GM19324 (cell line): Measurements from ENCODE around the gene HAPLN2.

Experiments used
- ATAC-seq: cut with Tn5 transposase; IDR thresholded peaks from one replicate; pipeline ENCODE4 v1.9.1; 2021; ENCODE audit warnings: mild to moderate bottlenecking, moderate library complexity; ENCODE audit not compliant: unreplicated experiment, low FRiP score

The HAPLN2 gene

DNA sequence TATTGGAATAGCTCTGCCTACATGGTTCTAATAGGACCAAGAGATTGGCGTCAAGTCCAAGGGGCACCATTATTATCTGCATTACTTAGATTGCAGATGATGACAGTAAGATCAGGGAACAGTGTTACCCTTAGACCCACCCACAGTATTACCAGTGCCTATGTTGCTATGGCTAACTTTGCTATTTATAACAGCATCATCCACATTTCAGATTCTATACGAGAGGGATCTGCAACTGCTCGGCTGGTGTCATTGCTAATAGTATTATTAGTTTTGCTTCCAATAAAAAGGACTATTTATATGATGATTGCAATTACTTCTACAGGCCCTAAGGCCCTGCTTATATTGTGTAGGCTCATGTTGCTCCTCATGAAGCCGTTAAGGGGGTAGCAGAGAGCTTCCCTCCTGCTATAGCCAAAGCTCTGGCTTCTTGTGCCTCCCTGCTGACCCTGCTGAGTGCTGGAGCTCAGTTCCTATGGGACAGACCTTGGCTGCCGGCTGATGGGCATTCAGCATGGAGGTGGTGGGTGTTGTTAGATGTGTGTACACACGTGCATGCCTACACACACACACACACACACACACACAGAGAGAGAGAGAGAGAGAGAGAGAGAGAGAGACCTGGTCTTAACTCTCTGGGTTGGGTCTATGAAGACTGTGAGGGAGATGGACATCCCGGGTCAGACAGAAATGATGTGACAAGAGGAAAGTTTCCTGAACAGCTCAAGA lies 24.0 kb downstream of the HAPLN2 start:
- no peak for ATAC-seq

DNA sequence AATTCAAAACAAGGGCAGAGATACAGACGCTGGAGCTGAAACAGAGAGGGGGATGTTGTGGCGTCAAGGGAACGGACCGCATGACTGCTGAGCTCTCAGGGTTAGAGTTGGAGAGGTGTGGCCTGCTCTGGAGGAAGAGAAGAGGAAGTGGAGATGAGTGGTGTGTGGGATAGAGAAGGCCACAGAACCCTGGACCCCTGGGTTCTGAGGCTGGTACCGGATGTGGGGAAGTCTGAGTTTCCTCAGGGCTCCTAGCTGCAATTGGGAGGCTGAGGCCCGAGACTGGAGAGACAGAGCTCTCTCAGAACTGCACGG lies 24.5 kb downstream of the HAPLN2 start:
- no peak for ATAC-seq

DNA sequence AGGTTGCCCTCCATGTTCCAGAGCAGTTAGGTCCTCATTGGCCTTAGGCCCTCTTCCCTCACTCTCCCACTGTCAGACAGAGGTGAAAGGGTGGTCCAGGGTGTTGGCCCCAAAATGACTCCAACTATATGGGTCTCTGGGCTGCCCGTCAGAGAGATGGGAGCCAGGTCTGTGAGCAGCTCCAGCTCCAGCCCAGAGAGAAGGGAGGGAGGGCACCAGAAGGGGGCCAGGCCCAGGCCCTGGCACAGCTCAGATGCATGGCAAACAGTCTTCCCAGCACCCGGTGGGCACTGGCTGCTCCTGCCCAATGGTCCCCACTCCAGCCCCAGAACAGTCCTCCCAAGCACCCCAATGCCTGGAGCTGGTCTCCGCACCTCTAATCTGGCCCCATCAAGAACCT lies 24.9 kb downstream of the HAPLN2 start:
- ATAC-seq: no peak

DNA sequence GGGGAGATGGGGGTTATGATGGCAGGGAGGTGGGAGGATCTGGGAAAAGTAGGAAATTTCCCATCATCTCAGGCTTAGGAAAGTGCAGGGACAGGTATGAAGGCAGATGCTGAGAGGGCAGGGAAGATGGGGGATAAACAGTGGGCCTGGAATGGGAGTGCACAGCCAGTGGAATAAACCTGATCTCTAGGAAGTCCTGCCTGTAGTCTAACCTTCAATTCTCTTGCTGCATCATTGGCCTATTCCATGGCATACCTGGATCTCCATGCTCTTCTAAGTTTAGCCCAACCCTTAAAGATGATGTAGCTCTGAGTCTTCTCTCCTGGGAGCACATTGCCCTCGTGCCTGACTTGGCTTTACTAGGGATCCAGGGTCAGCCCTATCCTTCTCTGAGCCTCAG lies 25.4 kb downstream of the HAPLN2 start:
- ATAC-seq: no peak

DNA sequence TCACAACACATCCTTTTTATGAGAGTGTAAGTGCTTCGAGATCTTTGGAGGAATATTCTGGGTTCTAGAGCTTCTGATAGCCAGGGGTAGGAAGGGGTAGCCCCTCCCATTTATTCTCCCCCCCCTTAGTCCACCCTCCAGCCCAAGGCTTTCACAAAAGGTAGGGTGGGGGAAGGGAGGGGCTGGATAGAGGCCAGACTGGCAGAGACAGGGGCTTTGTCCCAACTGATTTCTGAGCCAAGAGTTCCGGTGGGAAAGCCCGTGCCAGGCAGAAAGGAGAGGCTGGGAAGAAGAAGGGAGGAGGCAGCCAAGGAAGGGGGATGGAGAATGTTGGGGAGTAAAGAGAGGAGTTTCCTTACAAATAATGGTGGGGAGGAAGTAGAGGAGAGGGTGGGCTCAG lies 25.8 kb downstream of the HAPLN2 start:
- no peak for ATAC-seq

DNA sequence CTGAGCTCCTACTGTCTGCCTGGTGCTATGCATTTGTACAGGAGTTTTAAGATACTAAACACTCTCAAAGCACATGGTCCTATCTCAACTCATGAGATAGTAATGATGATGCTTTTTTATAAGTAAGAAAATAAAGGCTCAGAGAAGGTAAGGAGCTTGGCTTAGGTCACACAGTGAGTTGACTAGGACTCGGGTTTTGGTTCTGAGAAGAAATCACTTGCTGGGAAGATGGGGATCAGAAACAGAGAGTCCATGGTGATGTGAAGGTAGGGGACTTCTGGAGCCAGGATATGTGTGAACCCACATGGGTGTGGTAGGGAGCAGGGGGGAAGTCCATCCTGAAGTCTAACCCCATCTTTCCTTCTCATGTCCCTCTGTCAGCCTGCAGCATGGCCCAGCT lies 26.5 kb downstream of the HAPLN2 start:
- ATAC-seq: no peak

DNA sequence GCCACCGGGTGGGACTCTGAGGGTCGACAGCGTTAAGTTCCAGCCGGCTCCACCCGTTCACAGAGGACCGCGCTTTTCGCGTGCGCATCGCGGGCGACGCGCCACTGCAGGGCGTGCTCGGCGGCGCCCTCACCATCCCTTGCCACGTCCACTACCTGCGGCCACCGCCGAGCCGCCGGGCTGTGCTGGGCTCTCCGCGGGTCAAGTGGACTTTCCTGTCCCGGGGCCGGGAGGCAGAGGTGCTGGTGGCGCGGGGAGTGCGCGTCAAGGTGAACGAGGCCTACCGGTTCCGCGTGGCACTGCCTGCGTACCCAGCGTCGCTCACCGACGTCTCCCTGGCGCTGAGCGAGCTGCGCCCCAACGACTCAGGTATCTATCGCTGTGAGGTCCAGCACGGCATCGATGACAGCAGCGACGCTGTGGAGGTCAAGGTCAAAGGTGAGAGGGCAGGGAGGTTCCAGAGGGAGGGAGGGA lies 27.6 kb downstream of the HAPLN2 start:
- ATAC-seq: no peak

DNA sequence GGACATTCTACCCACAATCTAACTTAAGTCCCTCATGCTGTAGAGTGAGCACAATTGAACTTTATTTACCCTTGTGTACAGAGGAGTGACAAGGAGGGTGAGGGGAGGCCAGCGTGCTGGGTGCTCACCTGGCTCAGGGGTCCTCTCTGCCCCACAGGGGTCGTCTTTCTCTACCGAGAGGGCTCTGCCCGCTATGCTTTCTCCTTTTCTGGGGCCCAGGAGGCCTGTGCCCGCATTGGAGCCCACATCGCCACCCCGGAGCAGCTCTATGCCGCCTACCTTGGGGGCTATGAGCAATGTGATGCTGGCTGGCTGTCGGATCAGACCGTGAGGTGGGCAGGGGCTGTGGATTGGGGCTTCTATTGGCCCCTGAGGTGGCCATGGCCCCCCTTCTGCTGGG lies 28.1 kb downstream of the HAPLN2 start:
- no peak for ATAC-seq

DNA sequence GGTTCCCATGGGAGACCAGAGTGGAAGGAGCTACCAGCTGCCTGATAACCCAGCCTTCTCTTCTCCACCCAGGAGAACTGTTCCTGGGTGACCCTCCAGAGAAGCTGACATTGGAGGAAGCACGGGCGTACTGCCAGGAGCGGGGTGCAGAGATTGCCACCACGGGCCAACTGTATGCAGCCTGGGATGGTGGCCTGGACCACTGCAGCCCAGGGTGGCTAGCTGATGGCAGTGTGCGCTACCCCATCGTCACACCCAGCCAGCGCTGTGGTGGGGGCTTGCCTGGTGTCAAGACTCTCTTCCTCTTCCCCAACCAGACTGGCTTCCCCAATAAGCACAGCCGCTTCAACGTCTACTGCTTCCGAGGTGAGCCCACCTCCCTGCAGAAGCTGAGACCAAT lies 29.3 kb downstream of the HAPLN2 start:
- ATAC-seq: no peak

DNA sequence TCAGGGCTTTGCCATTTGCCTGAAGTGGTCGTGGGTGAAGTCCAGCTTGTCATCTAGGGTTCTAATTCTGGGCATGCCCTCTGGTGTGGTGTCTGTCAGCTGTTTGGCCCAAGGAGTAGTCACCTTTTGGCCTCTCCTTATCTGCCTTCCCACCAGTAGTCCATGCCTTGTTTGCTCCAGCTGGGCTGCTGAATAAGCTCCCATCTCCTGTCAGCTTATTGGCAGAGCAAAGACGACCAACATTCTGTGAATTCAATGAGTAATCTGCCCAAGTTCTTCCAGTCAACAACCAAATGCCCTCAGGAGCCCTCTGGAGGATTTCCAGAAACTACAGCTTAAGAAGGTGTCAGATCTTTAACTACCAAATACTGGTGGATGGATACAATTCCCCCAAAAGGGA lies 29.7 kb downstream of the HAPLN2 start:
- no peak for ATAC-seq

DNA sequence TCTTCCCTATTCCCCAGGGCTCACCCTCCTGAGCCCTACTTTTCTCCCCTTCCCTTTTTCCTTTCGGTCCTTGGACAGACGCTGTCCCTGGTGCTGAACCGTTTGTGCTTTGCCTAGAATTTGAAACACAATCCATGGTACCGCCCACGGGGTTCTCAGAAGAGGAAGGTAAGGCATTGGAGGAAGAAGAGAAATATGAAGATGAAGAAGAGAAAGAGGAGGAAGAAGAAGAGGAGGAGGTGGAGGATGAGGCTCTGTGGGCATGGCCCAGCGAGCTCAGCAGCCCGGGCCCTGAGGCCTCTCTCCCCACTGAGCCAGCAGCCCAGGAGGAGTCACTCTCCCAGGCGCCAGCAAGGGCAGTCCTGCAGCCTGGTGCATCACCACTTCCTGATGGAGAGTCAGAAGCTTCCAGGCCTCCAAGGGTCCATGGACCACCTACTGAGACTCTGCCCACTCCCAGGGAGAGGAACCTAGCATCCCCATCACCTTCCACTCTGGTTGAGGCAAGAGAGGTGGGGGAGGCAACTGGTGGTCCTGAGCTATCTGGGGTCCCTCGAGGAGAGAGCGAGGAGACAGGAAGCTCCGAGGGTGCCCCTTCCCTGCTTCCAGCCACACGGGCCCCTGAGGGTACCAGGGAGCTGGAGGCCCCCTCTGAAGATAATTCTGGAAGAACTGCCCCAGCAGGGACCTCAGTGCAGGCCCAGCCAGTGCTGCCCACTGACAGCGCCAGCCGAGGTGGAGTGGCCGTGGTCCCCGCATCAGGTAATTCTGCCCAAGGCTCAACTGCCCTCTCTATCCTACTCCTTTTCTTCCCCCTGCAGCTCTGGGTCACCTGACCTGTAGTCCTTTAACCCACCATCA lies 33.1 kb downstream of the HAPLN2 start:
- no peak for ATAC-seq

DNA sequence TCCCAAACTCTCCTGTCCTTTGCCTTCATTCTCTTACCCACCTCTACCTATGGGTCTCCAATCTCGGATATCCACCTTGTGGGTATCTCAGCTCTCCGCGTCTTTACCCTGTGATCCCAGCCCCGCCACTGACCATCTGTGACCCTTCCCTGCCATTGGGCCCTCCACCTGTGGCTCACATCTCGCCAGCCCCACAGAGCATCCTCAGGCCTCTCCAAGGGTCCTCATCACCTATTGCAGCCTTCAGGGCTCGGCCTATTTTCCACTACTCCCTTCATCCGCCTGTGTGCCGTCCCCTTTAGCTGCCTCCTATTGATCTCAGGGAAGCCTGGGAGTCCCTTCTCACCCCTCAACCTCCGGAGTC lies 33.8 kb downstream of the HAPLN2 start:
- no peak for ATAC-seq

DNA sequence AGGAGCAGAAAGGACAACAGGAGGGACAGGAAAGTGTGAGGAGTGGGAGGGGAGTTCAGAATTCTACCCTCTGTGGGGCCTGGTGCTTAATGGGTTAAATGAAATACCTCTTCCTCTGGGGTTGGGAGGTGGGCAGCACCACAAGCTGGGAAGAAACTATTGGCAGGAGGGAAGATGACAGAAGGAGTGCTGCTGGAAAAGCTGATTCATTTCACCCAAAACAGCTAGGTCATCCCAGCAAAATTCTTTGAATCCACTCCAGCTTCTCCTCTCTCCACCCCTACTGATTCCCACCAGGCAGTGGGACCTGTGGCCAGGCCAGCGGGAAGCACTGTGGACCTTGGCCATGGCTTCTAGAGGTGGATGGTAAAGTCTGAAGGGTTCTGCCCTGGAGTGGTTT lies 35.5 kb downstream of the HAPLN2 start:
- ATAC-seq: no peak

DNA sequence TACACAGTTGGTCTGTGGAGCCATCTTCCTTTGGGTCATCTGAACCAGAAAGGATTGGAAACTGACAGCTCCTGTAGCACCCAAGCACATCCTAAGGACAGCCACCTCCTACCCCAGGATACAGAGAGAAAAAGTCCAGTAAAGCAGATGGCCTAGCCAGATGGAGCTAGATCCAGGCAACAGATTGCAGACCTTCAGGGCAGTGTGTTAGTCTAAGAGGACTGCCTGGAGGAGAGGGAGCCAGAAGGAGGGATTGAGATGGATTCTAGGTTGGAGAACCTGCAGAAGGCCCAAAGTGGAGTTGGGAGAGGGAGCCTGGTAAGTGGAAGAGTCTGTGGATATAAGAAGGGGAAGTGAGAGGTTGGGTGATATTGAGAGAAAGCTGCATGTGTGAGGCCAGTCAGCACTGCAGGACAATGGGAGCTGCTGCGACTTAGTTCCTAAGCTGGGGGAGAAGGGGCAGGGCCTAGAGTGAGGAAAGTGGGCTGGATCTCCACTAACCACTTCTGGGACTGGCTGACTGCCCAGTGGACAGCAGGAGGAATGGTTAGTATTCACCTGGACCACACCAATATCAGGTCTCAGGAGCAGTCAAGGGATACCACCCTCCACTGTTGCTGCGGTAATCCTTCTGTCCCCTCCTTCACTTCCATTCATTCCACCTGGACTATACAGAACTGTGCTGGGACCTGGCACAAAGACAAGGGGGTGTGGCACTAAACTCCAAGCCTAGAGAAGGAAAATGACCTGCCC lies 36.1 kb downstream of the HAPLN2 start:
- no peak for ATAC-seq

DNA sequence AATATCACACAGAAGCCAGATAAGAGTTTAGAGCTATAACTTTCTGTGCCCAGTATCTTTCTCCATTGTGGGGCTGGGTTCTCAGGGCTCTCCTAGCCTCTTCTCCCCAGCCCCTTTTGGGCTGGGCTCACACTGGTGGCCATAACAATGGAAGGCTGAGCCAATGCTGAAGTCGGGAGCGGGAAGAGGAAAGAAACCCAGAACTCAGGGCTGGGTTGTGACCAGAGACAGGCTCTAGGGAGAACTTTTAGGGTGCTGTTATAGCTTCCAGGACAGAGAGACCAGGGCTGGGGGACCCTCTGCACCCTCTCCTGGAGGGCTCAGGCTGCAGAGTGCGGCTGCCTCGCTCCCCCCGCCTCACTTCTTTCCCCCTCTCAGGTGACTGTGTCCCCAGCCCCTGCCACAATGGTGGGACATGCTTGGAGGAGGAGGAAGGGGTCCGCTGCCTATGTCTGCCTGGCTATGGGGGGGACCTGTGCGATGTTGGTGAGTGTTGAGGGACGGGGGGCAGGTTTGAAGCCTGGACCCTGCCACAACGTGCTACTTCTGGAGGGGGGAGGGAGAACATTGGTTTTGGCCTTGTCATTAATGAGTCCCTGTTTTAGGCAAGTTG lies 36.8 kb downstream of the HAPLN2 start:
- ATAC-seq: no peak

DNA sequence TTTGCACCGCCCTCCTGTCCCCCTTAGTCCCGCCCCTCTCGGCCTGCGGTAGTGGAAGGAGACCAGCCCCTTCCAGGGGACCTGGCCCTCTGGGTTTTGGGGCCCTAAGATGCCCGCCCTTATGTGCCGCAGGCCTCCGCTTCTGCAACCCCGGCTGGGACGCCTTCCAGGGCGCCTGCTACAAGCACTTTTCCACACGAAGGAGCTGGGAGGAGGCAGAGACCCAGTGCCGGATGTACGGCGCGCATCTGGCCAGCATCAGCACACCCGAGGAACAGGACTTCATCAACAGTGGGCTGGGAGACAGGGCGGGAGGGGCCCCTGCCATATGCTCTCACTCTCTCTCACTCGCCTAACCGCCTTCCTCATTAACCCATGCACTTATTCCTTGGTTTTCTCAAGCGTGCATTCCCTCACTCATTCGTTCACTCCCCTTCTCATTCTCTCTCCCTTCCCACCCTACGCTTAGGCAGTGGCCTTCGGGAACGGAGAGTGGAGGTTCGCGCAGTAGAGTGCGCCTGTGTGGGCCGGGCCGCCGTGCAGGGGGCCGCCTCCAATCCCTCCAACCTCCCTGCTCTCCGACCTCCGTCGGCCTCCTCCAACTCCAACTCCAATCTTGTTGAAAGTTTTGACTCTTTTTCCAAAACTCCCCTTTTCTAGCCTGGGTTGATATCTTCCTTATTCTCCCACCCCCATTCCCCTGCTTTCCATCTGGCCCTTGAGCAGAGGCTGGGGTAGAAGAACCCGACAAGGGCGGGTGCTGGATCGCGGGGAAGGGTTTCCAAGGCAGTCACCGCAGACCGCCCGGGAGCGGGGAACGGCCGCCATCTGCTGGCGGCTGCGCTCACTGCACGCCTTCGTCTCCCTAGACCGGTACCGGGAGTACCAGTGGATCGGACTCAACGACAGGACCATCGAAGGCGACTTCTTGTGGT lies 37.9 kb downstream of the HAPLN2 start:
- no peak for ATAC-seq

DNA sequence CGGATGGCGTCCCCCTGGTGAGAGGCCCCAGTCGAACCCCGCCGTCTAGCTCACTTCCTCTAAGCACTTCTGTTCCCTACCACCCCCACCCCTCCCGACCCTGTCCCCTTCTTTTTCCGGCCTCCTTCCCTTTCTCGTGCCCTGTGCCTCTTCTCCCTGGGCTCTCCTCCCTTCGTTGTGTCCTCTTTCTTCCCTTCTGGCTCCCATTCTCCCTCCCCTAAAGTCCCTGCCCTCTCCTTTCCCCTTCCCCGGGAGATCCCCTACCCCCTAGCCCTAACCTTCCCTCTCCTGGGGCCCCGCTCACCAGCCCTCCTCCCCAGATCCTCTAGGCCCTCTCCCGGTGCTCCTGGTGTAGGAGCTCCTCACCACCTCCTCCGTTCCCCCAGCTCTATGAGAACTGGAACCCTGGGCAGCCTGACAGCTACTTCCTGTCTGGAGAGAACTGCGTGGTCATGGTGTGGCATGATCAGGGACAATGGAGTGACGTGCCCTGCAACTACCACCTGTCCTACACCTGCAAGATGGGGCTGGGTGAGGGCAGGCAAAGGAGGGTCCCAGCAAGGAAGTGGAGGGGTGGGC lies 38.6 kb downstream of the HAPLN2 start:
- ATAC-seq: no peak

DNA sequence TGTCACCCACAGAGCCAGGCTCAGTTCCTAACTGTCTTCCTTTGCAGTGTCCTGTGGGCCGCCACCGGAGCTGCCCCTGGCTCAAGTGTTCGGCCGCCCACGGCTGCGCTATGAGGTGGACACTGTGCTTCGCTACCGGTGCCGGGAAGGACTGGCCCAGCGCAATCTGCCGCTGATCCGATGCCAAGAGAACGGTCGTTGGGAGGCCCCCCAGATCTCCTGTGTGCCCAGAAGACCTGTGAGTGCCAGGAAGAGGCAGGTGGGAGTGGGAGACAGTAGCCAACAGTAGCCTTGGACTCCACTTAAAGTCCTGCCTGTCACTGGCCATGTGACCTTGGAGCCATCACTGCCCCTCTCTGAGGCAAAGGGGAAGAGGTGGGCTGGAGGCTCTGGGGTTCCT lies 39.3 kb downstream of the HAPLN2 start:
- ATAC-seq: no peak

DNA sequence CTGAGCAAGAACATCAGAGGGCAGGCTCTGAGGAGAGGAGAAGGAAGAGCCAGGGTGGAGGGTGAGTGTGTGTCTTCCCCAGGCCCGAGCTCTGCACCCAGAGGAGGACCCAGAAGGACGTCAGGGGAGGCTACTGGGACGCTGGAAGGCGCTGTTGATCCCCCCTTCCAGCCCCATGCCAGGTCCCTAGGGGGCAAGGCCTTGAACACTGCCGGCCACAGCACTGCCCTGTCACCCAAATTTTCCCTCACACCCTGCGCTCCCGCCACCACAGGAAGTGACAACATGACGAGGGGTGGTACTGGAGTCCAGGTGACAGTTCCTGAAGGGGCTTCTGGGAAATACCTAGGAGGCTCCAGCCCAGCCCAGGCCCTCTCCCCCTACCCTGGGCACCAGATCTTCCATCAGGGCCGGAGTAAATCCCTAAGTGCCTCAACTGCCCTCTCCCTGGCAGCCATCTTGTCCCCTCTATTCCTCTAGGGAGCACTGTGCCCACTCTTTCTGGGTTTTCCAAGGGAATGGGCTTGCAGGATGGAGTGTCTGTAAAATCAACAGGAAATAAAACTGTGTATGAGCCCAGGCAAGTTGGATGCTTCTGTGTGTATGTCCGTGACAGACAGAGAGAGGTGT lies 39.8 kb downstream of the HAPLN2 start:
- ATAC-seq: no peak
